HG03439 (cell line): ENCODE measurements around the gene MTARC2.

ENCODE experiments used
- ATAC-seq: cut with Tn5 transposase; IDR thresholded peaks from one replicate; pipeline ENCODE4 v1.9.1; 2021; ENCODE audit warnings: mild to moderate bottlenecking, moderate library complexity; ENCODE audit not compliant: unreplicated experiment

MTARC2 gene

GRCh38 chr1:220767312-220768125 is 19.4 kb downstream of the MTARC2 start:
- no peak for ATAC-seq

- no peak for ATAC-seq
These were observed 20.0 kb downstream of the MTARC2 start for GRCh38 chr1:220768126-220768601.

- no peak for ATAC-seq
These were observed 21.1 kb downstream of the MTARC2 start for GRCh38 chr1:220769205-220769604.

- peak; percentile 64 for ATAC-seq
These were observed 22.3 kb downstream of the MTARC2 start for GRCh38 chr1:220770245-220770913.

GRCh38 chr1:220772846-220773245 is 24.7 kb downstream of the MTARC2 start:
- ATAC-seq = no peak

- no peak for ATAC-seq
These were observed 27.2 kb downstream of the MTARC2 start for GRCh38 chr1:220775240-220775853.

GRCh38 chr1:220776254-220776653 is 28.1 kb downstream of the MTARC2 start:
- ATAC-seq = no peak

GRCh38 chr1:220776720-220777326 is 28.7 kb downstream of the MTARC2 start:
- ATAC-seq = peak; percentile 75

GRCh38 chr1:220783453-220783852 is 35.3 kb downstream of the MTARC2 start:
- ATAC-seq = no peak

- no peak for ATAC-seq
These were observed 36.6 kb downstream of the MTARC2 start for GRCh38 chr1:220784751-220785150.

GRCh38 chr1:220785166-220786056 is 37.3 kb downstream of the MTARC2 start:
- ATAC-seq = no peak

GRCh38 chr1:220786057-220786336 is 37.9 kb downstream of the MTARC2 start:
- no peak for ATAC-seq

- no peak for ATAC-seq
These were observed 38.4 kb downstream of the MTARC2 start, which contains the start of gene MTARC1 for GRCh38 chr1:220786337-220787068. MTARC1 (plus strand) TSS chr1:220786913; CDS start chr1:220786945, 32 bp downstream.

- ATAC-seq = no peak
These were observed 39.0 kb downstream of the MTARC2 start for GRCh38 chr1:220787069-220787619.

GRCh38 chr1:220788900-220789299 is 40.8 kb downstream of the MTARC2 start:
- no peak for ATAC-seq

GRCh38 chr1:220789532-220790147 is 41.5 kb downstream of the MTARC2 start:
- ATAC-seq = no peak

GRCh38 chr1:220791285-220791684 is 43.2 kb downstream of the MTARC2 start:
- no peak for ATAC-seq

- ATAC-seq = no peak
These were observed 43.8 kb downstream of the MTARC2 start for GRCh38 chr1:220791956-220792355.

GRCh38 chr1:220796530-220796929 is 48.4 kb downstream of the MTARC2 start:
- ATAC-seq = no peak
